Peyer's patch (tissue), 4 donors: Measurements from ENCODE around the gene CDKN2AIP.

ENCODE experiments used
- CTCF ChIP-seq, 6 experiments: fragments of 450-650 bp in 4 of 6; fragments of 200-600 bp in 2 of 6; sonication (generic) in 1 of 6; IDR thresholded peaks; one replicate each; pipeline ENCODE4 v1.5.1; 2017 to 2019; ENCODE audit warnings: antibody characterized with exemption in 6 of 6, mild to moderate bottlenecking in 3 of 6, moderate library complexity in 1 of 6
- POLR2A ChIP-seq, 2 donors: fragments of 450-650 bp; IDR thresholded peaks; one replicate each; pipeline ENCODE4 v1.5.1; 2017; ENCODE audit warnings: antibody characterized with exemption in 2 of 2, mild to moderate bottlenecking in 2 of 2, moderate library complexity in 2 of 2

DNA sequence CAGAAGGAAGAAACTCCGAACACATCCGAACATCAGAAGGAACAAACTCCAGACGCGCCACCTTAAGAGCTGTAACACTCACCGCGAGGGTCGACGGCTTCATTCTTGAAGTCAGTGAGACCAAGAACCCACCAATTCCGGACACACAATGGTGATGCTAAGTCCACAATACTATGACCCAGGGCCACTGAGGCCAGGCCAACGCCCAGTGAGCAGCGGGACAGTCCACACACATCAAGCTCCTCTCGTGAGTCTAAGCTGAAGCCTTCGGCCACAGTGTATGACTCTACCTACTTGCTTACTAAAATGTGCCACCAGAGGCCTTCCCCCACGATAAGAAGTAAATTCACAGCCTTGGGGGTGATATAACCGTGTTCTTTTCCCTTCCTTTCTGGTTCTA lies 10.2 kb upstream of the CDKN2AIP start:
- TF ChIP-seq CTCF (IDR thresholded peaks at IDR 0.05) (no peak), POLR2A (IDR thresholded peaks at IDR 0.05) (no peak)
